Caco-2 (cell line): Measurements from ENCODE around the gene ZNF350. TPM values are rescaled to one million over a fixed set of nuclear protein-coding genes. Genes with fewer than 3 reads are reported as not detected.

ENCODE experiments used
- Bru-seq: library from RNA; stranded (reverse); fragments of 400-500 nt; gene quantifications from one replicate; lab custom pipeline; 2021; lab: Mats Ljungman, UMichigan
- BruChase-seq, 2 experiments: library from RNA; stranded (reverse); fragments of 400-500 nt; gene quantifications; one replicate each; lab custom pipeline; 2021; lab: Mats Ljungman, UMichigan
- BruUV-seq: library from RNA; stranded (reverse); fragments of 400-500 nt; replicated peaks from 2 replicates; lab custom pipeline; 2021; lab: Mats Ljungman, UMichigan
- CTCF ChIA-PET: fragments of 300-600 bp; sonication (Branson Sonifier 250); formaldehyde crosslinking; loops from one replicate; lab custom pipeline; 2022; ENCODE audit warnings: antibody characterized with exemption; lab: Charles Lee
- POLR2A ChIA-PET: fragments of 300-600 bp; sonication (Branson Sonifier 250); formaldehyde crosslinking; loops from one replicate; lab custom pipeline; 2022; ENCODE audit warnings: antibody characterized with exemption; lab: Charles Lee
- DNase-seq, 2 experiments: peaks; one replicate each; pipeline versions ENCODE4 v3.0.0 to v3.0.0-alpha.2; 2020 to 2022
- H3K27me3 ChIP-seq: replicated peaks from 2 replicates; pipeline ENCODE4 v1.6.0; 2011; ENCODE audit warnings: low read length; ENCODE audit not compliant: control insufficient read depth, insufficient read depth
- H3K36me3 ChIP-seq: 2 replicates; pipeline ENCODE4 v1.5.1; 2011; ENCODE audit warnings: low read length; ENCODE audit not compliant: control insufficient read depth, insufficient read depth
- H3K4me1 ChIP-seq: fragments of 250-450 bp; sonication (Bioruptor Pico); 2 replicates; pipeline ENCODE4 v1.5.1; 2020; ENCODE audit warnings: mild to moderate bottlenecking
- H3K4me3 ChIP-seq: 2 replicates; pipeline ENCODE4 v1.5.1; 2011; ENCODE audit warnings: low read depth, mild to moderate bottlenecking, control low read depth, low read length
- H3K9me3 ChIP-seq: fragments of 250-450 bp; sonication (Bioruptor Pico); 2 replicates; pipeline ENCODE4 v1.5.1; 2020; ENCODE audit warnings: mild to moderate bottlenecking, moderate library complexity
- H3K27ac Mint-ChIP-seq: one replicate; pipeline ENCODE4 v1.8.0; 2022; ENCODE audit warnings: mixed read lengths; ENCODE audit not compliant: unreplicated experiment
- H3K27me3 Mint-ChIP-seq: one replicate; pipeline ENCODE4 v1.8.0; 2022; ENCODE audit warnings: mixed read lengths; ENCODE audit not compliant: insufficient read depth, unreplicated experiment
- H3K36me3 Mint-ChIP-seq: one replicate; pipeline ENCODE4 v1.8.0; 2022; ENCODE audit warnings: mild to moderate bottlenecking, mixed read lengths; ENCODE audit not compliant: insufficient read depth, unreplicated experiment
- H3K4me1 Mint-ChIP-seq: one replicate; pipeline ENCODE4 v1.8.0; 2022; ENCODE audit warnings: low read depth, mixed read lengths; ENCODE audit not compliant: unreplicated experiment
- H3K4me3 Mint-ChIP-seq: one replicate; pipeline ENCODE4 v1.8.0; 2022; ENCODE audit warnings: mild to moderate bottlenecking, moderate library complexity, mixed read lengths; ENCODE audit not compliant: unreplicated experiment
- H3K9me3 Mint-ChIP-seq: one replicate; pipeline ENCODE4 v1.8.0; 2022; ENCODE audit warnings: mixed read lengths; ENCODE audit not compliant: unreplicated experiment
- intact Hi-C: fragments of 100-400 bp; cut with micrococcal nuclease; formaldehyde crosslinking; loops from one replicate; pipeline ENCODE4 v1.10.0; 2022; ENCODE audit not compliant: unreplicated experiment
- long read RNA-seq: library from polyadenylated mRNA; stranded (forward); transcript quantifications from one replicate; pipeline ENCODE4 v2.0.0, GENCODE V29; 2022
- total RNA-seq: library from RNA; stranded (reverse); gene quantifications from 2 replicates; pipeline ENCODE4 v1.2.3, GENCODE V29; 2022
- TF ChIP-seq, protein P1 (sequence below), 2 experiments: fragments of 200-600 bp in 1 of 2; IDR thresholded peaks; 1 replicate in 1 of 2; 2 replicates in 1 of 2; pipeline versions ENCODE4 v1.5.1 to v1.8.0; 2011 to 2022; ENCODE audit warnings: antibody characterized with exemption in 1 of 2, control low read depth in 1 of 2, inconsistent platforms in 1 of 2, low read depth in 1 of 2, low read length in 1 of 2, mild to moderate bottlenecking in 1 of 2, moderate library complexity in 1 of 2; ENCODE audit not compliant: insufficient read depth in 1 of 2, severe bottlenecking in 1 of 2, unreplicated experiment in 1 of 2

Gene ZNF350
- total RNA-seq (2.5 and 2.6 TPM in 2 replicates), Bru-seq, nascent RNA (percentile 55 among the genes with signal in this experiment), BruChase-seq, experiment 1, labeled RNA remaining after a 2-hour chase (percentile 50 among the genes with signal in this experiment), BruChase-seq, experiment 2, labeled RNA remaining after a 6-hour chase (percentile 45 among the genes with signal in this experiment)
- long read RNA-seq, partial matches to known transcripts = 0 of 2 reads
- long read RNA-seq, other reads (novel, unspliced or antisense) = 2 of 2 reads

GRCh38 chr19:51986309-51987291 lies at the start of gene ZNF350:
ZNF350 (minus strand) TSS chr19:51986840; CDS start chr19:51974360, 12,480 bp downstream.
- Mint-ChIP-seq H3K27ac (peak within 1 kb of the TSS; percentile 80), H3K4me3 (peak within 1 kb of the TSS; percentile 83), H3K4me1 (no peaks in the 10 kb centered on the region), H3K36me3 (peaks cover 9% of the 10 kb centered on the region), H3K27me3 (no peaks in the 10 kb centered on the region), H3K9me3 (peaks cover 34% of the 10 kb centered on the region)
- ChIA-PET POLR2A (no interaction called here), CTCF (no interaction called here)
- peak; percentile 76 to 86 for DNase-seq
- no peaks in the 10 kb centered on the region for H3K27me3 ChIP-seq
- no peaks in the 10 kb centered on the region for H3K4me1 ChIP-seq
- TSS peak; percentile 53 for BruUV-seq
- intact Hi-C loops = no loop called here
- no peaks in the 10 kb centered on the region for H3K36me3 ChIP-seq
- peak within 1 kb of the TSS; percentile 78 for H3K4me3 ChIP-seq
- TF ChIP-seq, protein P1, sequence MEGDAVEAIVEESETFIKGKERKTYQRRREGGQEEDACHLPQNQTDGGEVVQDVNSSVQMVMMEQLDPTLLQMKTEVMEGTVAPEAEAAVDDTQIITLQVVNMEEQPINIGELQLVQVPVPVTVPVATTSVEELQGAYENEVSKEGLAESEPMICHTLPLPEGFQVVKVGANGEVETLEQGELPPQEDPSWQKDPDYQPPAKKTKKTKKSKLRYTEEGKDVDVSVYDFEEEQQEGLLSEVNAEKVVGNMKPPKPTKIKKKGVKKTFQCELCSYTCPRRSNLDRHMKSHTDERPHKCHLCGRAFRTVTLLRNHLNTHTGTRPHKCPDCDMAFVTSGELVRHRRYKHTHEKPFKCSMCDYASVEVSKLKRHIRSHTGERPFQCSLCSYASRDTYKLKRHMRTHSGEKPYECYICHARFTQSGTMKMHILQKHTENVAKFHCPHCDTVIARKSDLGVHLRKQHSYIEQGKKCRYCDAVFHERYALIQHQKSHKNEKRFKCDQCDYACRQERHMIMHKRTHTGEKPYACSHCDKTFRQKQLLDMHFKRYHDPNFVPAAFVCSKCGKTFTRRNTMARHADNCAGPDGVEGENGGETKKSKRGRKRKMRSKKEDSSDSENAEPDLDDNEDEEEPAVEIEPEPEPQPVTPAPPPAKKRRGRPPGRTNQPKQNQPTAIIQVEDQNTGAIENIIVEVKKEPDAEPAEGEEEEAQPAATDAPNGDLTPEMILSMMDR (IDR thresholded peaks at IDR 0.05; ENCODE audit: insufficient read depth in 1 of 2, low read depth in 1 of 2, low read length in 1 of 2, severe bottlenecking in 1 of 2, unreplicated experiment in 1 of 2) = no peak
- H3K9me3 ChIP-seq = peaks cover 65% of the 10 kb centered on the region

- H3K4me1 Mint-ChIP-seq = no peaks in the 10 kb centered on the region
- peaks cover 52% of the 10 kb centered on the region for H3K36me3 Mint-ChIP-seq
- POLR2A ChIA-PET = no interaction called here
- Histone ChIP-seq H3K27me3 (no peaks in the 10 kb centered on the region), H3K36me3 (peaks cover 15% of the 10 kb centered on the region), H3K4me3 (no peak overlapping the region), H3K9me3 (peaks cover 53% of the 10 kb centered on the region), H3K4me1 (no peaks in the 10 kb centered on the region)
- CTCF ChIA-PET = no interaction called here
- TF ChIP-seq, protein P1 (IDR thresholded peaks at IDR 0.05; ENCODE audit: insufficient read depth in 1 of 2, low read depth in 1 of 2, low read length in 1 of 2, severe bottlenecking in 1 of 2, unreplicated experiment in 1 of 2) = no peak
- no peak for DNase-seq
- H3K4me3 Mint-ChIP-seq = no peak overlapping the region
- BruUV-seq = TSS peak; percentile 6
- no peaks in the 10 kb centered on the region for H3K27me3 Mint-ChIP-seq
- intact Hi-C loops = no loop called here
- H3K9me3 Mint-ChIP-seq = peaks cover 61% of the 10 kb centered on the region
- H3K27ac Mint-ChIP-seq = no peak overlapping the region
Measured at GRCh38 chr19:52034051-52034728, 47.5 kb upstream of the ZNF350 start.

DNA sequence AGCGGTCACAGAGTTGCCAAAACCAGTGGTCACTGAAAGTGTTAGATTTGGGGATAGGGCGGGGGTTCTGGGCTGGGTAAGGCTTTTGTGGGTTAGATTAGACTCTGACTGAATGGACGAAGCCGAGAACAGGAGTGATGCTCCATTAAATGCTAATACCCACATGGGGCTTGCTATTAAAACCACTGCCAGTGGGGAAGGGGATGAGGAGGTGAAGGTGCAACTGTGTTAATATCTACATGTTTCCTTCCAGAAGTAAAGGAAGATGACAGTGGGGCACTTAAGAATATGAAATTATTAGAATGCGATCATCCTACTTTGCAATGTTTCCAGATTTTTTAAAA lies 42.1 kb upstream of the ZNF350 start:
- ChIA-PET POLR2A (interaction anchor here (0.8 kb wide), 1 partner anchor 21 kb away, joined by 5 read pairs; the partner anchor contains the start of gene ZNF615), CTCF (no interaction called here)

More for the DNA sequence above, 42.1 kb upstream of the ZNF350 start:
- peak overlapping the region; percentile 92 for H3K4me3 Mint-ChIP-seq
- intact Hi-C loops = loop anchor here (1.0 kb wide), 2 partner anchors 20 kb away; partner anchors contain the start of genes ZNF432 and ZNF615
- peaks cover 46% of the 10 kb centered on the region for H3K9me3 Mint-ChIP-seq
- Histone ChIP-seq H3K9me3 (peaks cover 58% of the 10 kb centered on the region), H3K27me3 (no peaks in the 10 kb centered on the region), H3K36me3 (peaks cover 11% of the 10 kb centered on the region), H3K4me1 (peaks cover 32% of the 10 kb centered on the region), H3K4me3 (peak overlapping the region; percentile 79)
- no TSS peak for BruUV-seq
- no peaks in the 10 kb centered on the region for H3K27me3 Mint-ChIP-seq
- peaks cover 17% of the 10 kb centered on the region for H3K4me1 Mint-ChIP-seq
- TF ChIP-seq, protein P1 (IDR thresholded peaks at IDR 0.05; ENCODE audit: insufficient read depth in 1 of 2, low read depth in 1 of 2, low read length in 1 of 2, severe bottlenecking in 1 of 2, unreplicated experiment in 1 of 2) = no peak
- H3K27ac Mint-ChIP-seq = peak overlapping the region; percentile 93
- no peak for DNase-seq
- peaks cover 51% of the 10 kb centered on the region for H3K36me3 Mint-ChIP-seq
